Activated T-cell treated with anti-CD3 and anti-CD28 coated beads, Interleukin-2, amount 50 U/mL, for 72 hours (primary cell): ENCODE data around the gene PSG3. TPM values are rescaled to one million over a fixed set of nuclear protein-coding genes. Genes with fewer than 3 reads are reported as not detected.
"Not testable (repeated sequence)": the region's sequence is repeated elsewhere in the genome, so short reads cannot be mapped to it uniquely, and the experiment has no call there.

Experiments
- ATAC-seq, 2 donors: fragments of 150-1000 bp; cut with Tn5 transposase; replicated peaks in 1 of 2; 2 replicates each; pipeline ENCODE4 v1.10.0; 2021; ENCODE audit warnings: moderate library complexity in 2 of 2, mild to moderate bottlenecking in 1 of 2
- DNase-seq, 2 donors: peaks; one replicate each; pipeline ENCODE4 v3.0.0; 2021 to 2022; ENCODE audit warnings: mixed read lengths in 1 of 2
- H3K27ac Mint-ChIP-seq: one replicate; pipeline ENCODE4 v1.8.0; 2022; ENCODE audit warnings: mild to moderate bottlenecking, moderate library complexity, mixed read lengths
- H3K27me3 Mint-ChIP-seq: one replicate; pipeline ENCODE4 v1.8.0; 2022; ENCODE audit warnings: low read depth, mixed read lengths
- H3K36me3 Mint-ChIP-seq, 2 donors: one replicate each; pipeline ENCODE4 v1.8.0; 2022; ENCODE audit warnings: mixed read lengths in 2 of 2, mild to moderate bottlenecking in 1 of 2; ENCODE audit not compliant: insufficient read depth in 2 of 2
- H3K4me1 Mint-ChIP-seq: one replicate; pipeline ENCODE4 v1.8.0; 2022; ENCODE audit warnings: low read depth, mixed read lengths
- H3K4me3 Mint-ChIP-seq, 2 donors: one replicate each; pipeline ENCODE4 v1.8.0; 2022; ENCODE audit warnings: mild to moderate bottlenecking in 2 of 2, mixed read lengths in 2 of 2, moderate library complexity in 2 of 2
- H3K9me3 Mint-ChIP-seq, 2 donors: one replicate each; pipeline ENCODE4 v1.8.0; 2022; ENCODE audit warnings: mixed read lengths in 2 of 2
- total RNA-seq, 2 donors: library from RNA; stranded (reverse); gene quantifications; one replicate each; pipeline ENCODE4 v1.2.3, GENCODE V29; 2022

Gene PSG3
- total RNA-seq, 2 donors from 2014 or later, result not detected

- not testable (repeated sequence) for H3K27ac Mint-ChIP-seq, ATAC-seq, H3K4me3 Mint-ChIP-seq, H3K36me3 Mint-ChIP-seq, H3K9me3 Mint-ChIP-seq, H3K4me1 Mint-ChIP-seq, H3K27me3 Mint-ChIP-seq
- DNase-seq, result peak; percentile 9 to 22
These were observed 1.7 kb upstream of the PSG3 start for GRCh38 chr19:42741726-42742607.

GRCh38 chr19:42737581-42738011 lies 2.7 kb downstream of the PSG3 start:
- not testable (repeated sequence) for H3K9me3 Mint-ChIP-seq, DNase-seq, H3K4me1 Mint-ChIP-seq, ATAC-seq, H3K4me3 Mint-ChIP-seq, H3K36me3 Mint-ChIP-seq, H3K27me3 Mint-ChIP-seq, H3K27ac Mint-ChIP-seq

GRCh38 chr19:42728341-42728740 lies 11.9 kb downstream of the PSG3 start:
- not testable (repeated sequence) for DNase-seq, H3K36me3 Mint-ChIP-seq, ATAC-seq, H3K9me3 Mint-ChIP-seq, H3K27ac Mint-ChIP-seq, H3K4me3 Mint-ChIP-seq, H3K4me1 Mint-ChIP-seq
- peaks cover 21% of the 10 kb centered on the region for H3K27me3 Mint-ChIP-seq

- DNase-seq, H3K4me3 Mint-ChIP-seq, H3K4me1 Mint-ChIP-seq, H3K36me3 Mint-ChIP-seq, ATAC-seq, H3K27ac Mint-ChIP-seq: not testable (repeated sequence)
- Mint-ChIP-seq H3K9me3 (peaks cover 8 to 12% of the 10 kb centered on the region in 2 donors), H3K27me3 (peaks cover 21% of the 10 kb centered on the region)
These were observed 26.3 kb downstream of the PSG3 start for GRCh38 chr19:42714000-42714399.

GRCh38 chr19:42712753-42713152 lies 27.5 kb downstream of the PSG3 start:
- not testable (repeated sequence) for H3K4me1 Mint-ChIP-seq

GRCh38 chr19:42710986-42711385 lies 29.3 kb downstream of the PSG3 start:
- not testable (repeated sequence) for H3K27ac Mint-ChIP-seq, H3K4me3 Mint-ChIP-seq, H3K36me3 Mint-ChIP-seq, H3K4me1 Mint-ChIP-seq, DNase-seq, H3K9me3 Mint-ChIP-seq, ATAC-seq
- peaks cover 15% of the 10 kb centered on the region for H3K27me3 Mint-ChIP-seq

More at GRCh38 chr19:42712753-42713152, 27.5 kb downstream of the PSG3 start:
- H3K36me3 Mint-ChIP-seq, H3K27ac Mint-ChIP-seq, DNase-seq, ATAC-seq, H3K4me3 Mint-ChIP-seq: not testable (repeated sequence)
- H3K27me3 Mint-ChIP-seq, result peaks cover 21% of the 10 kb centered on the region
- peaks cover 10 to 12% of the 10 kb centered on the region in 2 donors for H3K9me3 Mint-ChIP-seq

- Mint-ChIP-seq H3K27ac (no peak overlapping the region), H3K4me1 (no peaks in the 10 kb centered on the region), H3K27me3 (peaks cover 29% of the 10 kb centered on the region), H3K9me3 (no peaks in the 10 kb centered on the region), H3K4me3 (no peak overlapping the region), H3K36me3 (peaks cover 0 to 4% of the 10 kb centered on the region in 2 donors)
- ATAC-seq (no peak), DNase-seq (no peak)
These were observed 42.4 kb downstream of the PSG3 start for GRCh38 chr19:42697884-42698283.

GRCh38 chr19:42695811-42696503 lies 44.3 kb downstream of the PSG3 start:
- DNase-seq (no peak), ATAC-seq (no peak)
- peaks cover 37% of the 10 kb centered on the region for H3K27me3 Mint-ChIP-seq
- peaks cover 0 to 4% of the 10 kb centered on the region in 2 donors for H3K36me3 Mint-ChIP-seq
- no peaks in the 10 kb centered on the region for H3K4me1 Mint-ChIP-seq
- no peak overlapping the region for H3K4me3 Mint-ChIP-seq
- H3K9me3 Mint-ChIP-seq, result no peaks in the 10 kb centered on the region
- no peak overlapping the region for H3K27ac Mint-ChIP-seq

- H3K27ac Mint-ChIP-seq, result no peak overlapping the region
- DNase-seq (peak; percentile 8 to 10), ATAC-seq (no peak)
- no peak overlapping the region for H3K4me3 Mint-ChIP-seq
- no peaks in the 10 kb centered on the region for H3K4me1 Mint-ChIP-seq
- peaks cover 0 to 3% of the 10 kb centered on the region in 2 donors for H3K36me3 Mint-ChIP-seq
- no peaks in the 10 kb centered on the region for H3K9me3 Mint-ChIP-seq
- peaks cover 25% of the 10 kb centered on the region for H3K27me3 Mint-ChIP-seq
These were observed 46.4 kb downstream of the PSG3 start for GRCh38 chr19:42693760-42694350.

GRCh38 chr19:42683917-42684513 lies 56.3 kb downstream of the PSG3 start:
- no peak for ATAC-seq
- Mint-ChIP-seq H3K4me3 (no peak overlapping the region), H3K27ac (no peak overlapping the region), H3K36me3 (peaks cover 0 to 7% of the 10 kb centered on the region in 2 donors), H3K9me3 (peaks cover 8 to 19% of the 10 kb centered on the region in 2 donors), H3K27me3 (no peaks in the 10 kb centered on the region), H3K4me1 (no peaks in the 10 kb centered on the region)
- DNase-seq, result peak; percentile 14 to 40

- ATAC-seq, H3K4me3 Mint-ChIP-seq, H3K9me3 Mint-ChIP-seq, H3K4me1 Mint-ChIP-seq, H3K27ac Mint-ChIP-seq, DNase-seq, H3K36me3 Mint-ChIP-seq, H3K27me3 Mint-ChIP-seq: not testable (repeated sequence)
These were observed 64.0 kb downstream of the PSG3 start for GRCh38 chr19:42676326-42676725.

- H3K27me3 Mint-ChIP-seq, H3K4me1 Mint-ChIP-seq, DNase-seq, H3K36me3 Mint-ChIP-seq, ATAC-seq, H3K4me3 Mint-ChIP-seq, H3K9me3 Mint-ChIP-seq, H3K27ac Mint-ChIP-seq: not testable (repeated sequence)
These were observed 65.7 kb downstream of the PSG3 start for GRCh38 chr19:42674549-42674948.
